GM19035 (cell line): Measurements from ENCODE around the gene EME2.

ENCODE experiments used
- ATAC-seq: cut with Tn5 transposase; IDR thresholded peaks from one replicate; pipeline ENCODE4 v1.9.1; 2021; ENCODE audit not compliant: unreplicated experiment

The EME2 gene

GRCh38 chr16:1766231-1766630, 6.4 kb upstream of the EME2 start:
- ATAC-seq = no peak

GRCh38 chr16:1766701-1767100, 5.9 kb upstream of the EME2 start:
- no peak for ATAC-seq

- no peak for ATAC-seq
These were observed 5.3 kb upstream of the EME2 start for GRCh38 chr16:1767116-1767994.

GRCh38 chr16:1768061-1768766, 4.4 kb upstream of the EME2 start:
- no peak for ATAC-seq

GRCh38 chr16:1768767-1769401, 3.7 kb upstream of the EME2 start:
- no peak for ATAC-seq

- no peak for ATAC-seq
These were observed 3.0 kb upstream of the EME2 start for GRCh38 chr16:1769402-1770300.

GRCh38 chr16:1770328-1771187, 2.1 kb upstream of the EME2 start:
- no peak for ATAC-seq

GRCh38 chr16:1771188-1771863, 1.3 kb upstream of the EME2 start, which contains the start of gene NME3:
NME3 (minus strand) TSS chr16:1771543; CDS start chr16:1771534, 9 bp downstream.
- ATAC-seq = peak; percentile 33

GRCh38 chr16:1771864-1772361, 697 bp upstream of the EME2 start:
- no peak for ATAC-seq

- peak; percentile 51 for ATAC-seq
These were observed 495 bp downstream of the EME2 start, which contains the start of gene MRPS34 for GRCh38 chr16:1772908-1773702. MRPS34 (minus strand) TSS chr16:1773134; CDS start chr16:1773119, 15 bp downstream.

- ATAC-seq = no peak
These were observed 1.3 kb downstream of the EME2 start for GRCh38 chr16:1773703-1774447.

- ATAC-seq = no peak
These were observed 1.8 kb downstream of the EME2 start for GRCh38 chr16:1774448-1774780.

- ATAC-seq = no peak
These were observed 2.6 kb downstream of the EME2 start for GRCh38 chr16:1775006-1775845.

- no peak for ATAC-seq
These were observed 3.4 kb downstream of the EME2 start for GRCh38 chr16:1775846-1776671.

- no peak for ATAC-seq
These were observed 4.0 kb downstream of the EME2 start for GRCh38 chr16:1776672-1776955.

- no peak for ATAC-seq
These were observed 4.4 kb downstream of the EME2 start for GRCh38 chr16:1776991-1777374.
